H1 (cell line): ENCODE results near the gene FRMD4B. TPM values are rescaled to one million over a fixed set of nuclear protein-coding genes. Genes with fewer than 3 reads are reported as not detected.

Source experiments
- NANOG ChIP-seq: IDR thresholded peaks from 2 replicates; pipeline ENCODE4 v1.6.1; 2011; ENCODE audit warnings: low read length, low read depth, mild to moderate bottlenecking, inconsistent platforms; ENCODE audit not compliant: insufficient read depth, poor library complexity, severe bottlenecking
- polyA plus RNA-seq, 7 experiments: library from polyadenylated mRNA; depleted of rRNA in 3 of 7; stranded (reverse) in 5 of 7; unstranded in 2 of 7; fragments of >200 nt in 5 of 7; fragments of 200-250 nt in 2 of 7; gene quantifications; 1 replicate in 5 of 7; 2 replicates in 1 of 7; 4 replicates in 1 of 7; pipeline versions ENCODE4 v1.2.1 to v1.2.3, GENCODE V29; 2011 to 2013; ENCODE audit warnings: missing spikeins in 2 of 7, mixed read lengths in 2 of 7
- total RNA-seq: library from RNA; stranded (reverse); fragmentation: NEBNext Ultra II Directional; extraction: Animal tissue kit (Norgen Biotek cat#: 25700); gene quantifications from 2 replicates; pipeline ENCODE4 v1.2.1, GENCODE V29; 2021

FRMD4B gene
- total and polyA plus RNA-seq, 2 of the 8 experiments (the other 6 are each of a cell fraction or from before 2014, with no cell fraction given) = 2.7 to 7.2 TPM

DNA sequence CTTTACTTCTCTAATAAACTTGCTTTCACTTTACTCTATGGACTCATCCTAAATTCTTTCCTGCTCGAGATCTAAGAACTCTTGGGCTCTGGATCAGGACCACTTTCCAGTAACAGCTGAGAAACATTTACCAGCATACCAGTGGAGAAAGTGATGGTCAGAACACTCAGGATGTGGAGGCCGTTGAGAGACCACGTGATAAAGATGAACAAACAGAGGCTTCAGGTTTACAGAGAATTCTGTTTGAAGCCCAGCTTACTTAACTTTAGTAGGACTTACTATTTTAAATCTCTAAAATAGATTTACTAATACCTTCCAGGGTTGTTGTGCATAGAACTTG, 57.0 kb downstream of the FRMD4B start (continued):
- no peak for TF ChIP-seq NANOG
